Stimulated activated CD8-positive, alpha-beta memory T cell treated with anti-CD3 and anti-CD28 coated beads, Interleukin-4, amount 100 ng/mL, for 1 hour (primary cell): ENCODE data around the gene UBE2V1.
"Not testable (repeated sequence)": the region's sequence is repeated elsewhere in the genome, so short reads cannot be mapped to it uniquely, and the experiment has no call there.

Experiments
- DNase-seq, 2 donors: peaks; one replicate each; pipeline ENCODE4 v3.0.0-alpha.2; 2020; ENCODE audit warnings: low read depth in 2 of 2, low spot score in 1 of 2

The UBE2V1 gene

GRCh38 chr20:50066161-50066834 lies 46.7 kb downstream of the UBE2V1 start:
- DNase-seq = no peak

GRCh38 chr20:50065325-50065615 lies 47.7 kb downstream of the UBE2V1 start:
- DNase-seq = no peak

- not testable (repeated sequence) for DNase-seq
These were observed 49.2 kb downstream of the UBE2V1 start for GRCh38 chr20:50063763-50064162.

- no peak for DNase-seq
These were observed 50.7 kb downstream of the UBE2V1 start for GRCh38 chr20:50062006-50062838.

- DNase-seq = no peak
These were observed 51.6 kb downstream of the UBE2V1 start for GRCh38 chr20:50061151-50062005.

GRCh38 chr20:50058662-50059402 lies 54.1 kb downstream of the UBE2V1 start:
- DNase-seq = no peak

GRCh38 chr20:50057714-50058053 lies 55.3 kb downstream of the UBE2V1 start:
- no peak for DNase-seq

GRCh38 chr20:50056951-50057713 lies 55.8 kb downstream of the UBE2V1 start:
- no peak for DNase-seq

- DNase-seq = no peak
These were observed 56.5 kb downstream of the UBE2V1 start for GRCh38 chr20:50056408-50056926.

GRCh38 chr20:50055524-50056083 lies 57.3 kb downstream of the UBE2V1 start:
- DNase-seq = no peak

- DNase-seq = no peak
These were observed 58.1 kb downstream of the UBE2V1 start for GRCh38 chr20:50054626-50055511.

- DNase-seq = no peak
These were observed 58.8 kb downstream of the UBE2V1 start for GRCh38 chr20:50054231-50054547.

- DNase-seq = no peak
These were observed 59.4 kb downstream of the UBE2V1 start for GRCh38 chr20:50053362-50054230.

GRCh38 chr20:50052550-50053361 lies 60.2 kb downstream of the UBE2V1 start:
- DNase-seq = no peak

GRCh38 chr20:50050660-50051308 lies 62.2 kb downstream of the UBE2V1 start:
- no peak for DNase-seq

GRCh38 chr20:50050214-50050613 lies 62.7 kb downstream of the UBE2V1 start:
- DNase-seq = no peak
